NCI-H345 treated with DMSO at 0.1 percent for 48 hours (cell line): Measurements from ENCODE around the gene EXOC1.
A peak's percentile ranks its signal among the peaks of the same experiment; 100 is the strongest.

Experiments
- DNase-seq: peaks from one replicate; lab custom pipeline; 2025; ENCODE audit not compliant: unreplicated experiment; lab: John Stamatoyannopoulos, UW

The EXOC1 gene

GRCh38 chr4:55849724-55850123, 3.7 kb upstream of the EXOC1 start:
- DNase-seq, result no peak

GRCh38 chr4:55851885-55852284, 1.6 kb upstream of the EXOC1 start:
- no peak for DNase-seq

GRCh38 chr4:55854129-55854528, 681 bp downstream of the EXOC1 start:
- no peak for DNase-seq

GRCh38 chr4:55857586-55857985, 4.1 kb downstream of the EXOC1 start:
- no peak for DNase-seq

- DNase-seq, result no peak
These were observed 6.3 kb downstream of the EXOC1 start for GRCh38 chr4:55859711-55860110.

- DNase-seq, result no peak
These were observed 11.3 kb downstream of the EXOC1 start for GRCh38 chr4:55864577-55865223.

- no peak for DNase-seq
These were observed 11.9 kb downstream of the EXOC1 start for GRCh38 chr4:55865228-55865806.

GRCh38 chr4:55866290-55866907, 13.0 kb downstream of the EXOC1 start:
- no peak for DNase-seq

GRCh38 chr4:55866973-55867574, 13.6 kb downstream of the EXOC1 start:
- DNase-seq, result peak; percentile 29

GRCh38 chr4:55868581-55869090, 15.2 kb downstream of the EXOC1 start:
- no peak for DNase-seq

GRCh38 chr4:55871299-55871800, 17.9 kb downstream of the EXOC1 start:
- no peak for DNase-seq

- DNase-seq, result no peak
These were observed 21.4 kb downstream of the EXOC1 start for GRCh38 chr4:55874831-55875230.

GRCh38 chr4:55876387-55876786, 22.9 kb downstream of the EXOC1 start:
- DNase-seq, result no peak

- no peak for DNase-seq
These were observed 25.8 kb downstream of the EXOC1 start for GRCh38 chr4:55879224-55879623.

- no peak for DNase-seq
These were observed 27.3 kb downstream of the EXOC1 start for GRCh38 chr4:55880652-55881280.

GRCh38 chr4:55884093-55884850, 30.8 kb downstream of the EXOC1 start:
- no peak for DNase-seq

GRCh38 chr4:55884851-55885219, 31.4 kb downstream of the EXOC1 start:
- no peak for DNase-seq

- DNase-seq, result no peak
These were observed 34.1 kb downstream of the EXOC1 start for GRCh38 chr4:55887594-55887993.

GRCh38 chr4:55892156-55892555, 38.7 kb downstream of the EXOC1 start:
- no peak for DNase-seq

- no peak for DNase-seq
These were observed 43.2 kb downstream of the EXOC1 start for GRCh38 chr4:55896622-55897021.

- DNase-seq, result no peak
These were observed 49.2 kb downstream of the EXOC1 start for GRCh38 chr4:55902677-55903076.
